SK-N-SH (cell line): ENCODE data around the gene ACOXL. TPM values are rescaled to one million over a fixed set of nuclear protein-coding genes. Genes with fewer than 3 reads are reported as not detected.

ENCODE experiments used
- CTCF ChIA-PET: fragments of 300-600, 350-600 bp; formaldehyde crosslinking; extraction: SDS; loops from one replicate; lab custom pipeline; 2021; lab: Yijun Ruan, JAX
- POLR2A ChIA-PET: fragments of 350-600 bp; sonication (Branson Sonifier 250); formaldehyde crosslinking; extraction: SDS; loops from one replicate; lab custom pipeline; 2020; ENCODE audit warnings: antibody characterized with exemption, inconsistent platforms; lab: Yijun Ruan, JAX
- DNase-seq: peaks from one replicate; pipeline ENCODE4 v3.0.0; 2012
- H2AFZ ChIP-seq: fragments of 200-600 bp; sonication (generic); 2 replicates; pipeline ENCODE4 v1.8.1; 2016; ENCODE audit warnings: antibody characterized with exemption, mild to moderate bottlenecking, low read depth
- H3F3A ChIP-seq: fragments of 200-600 bp; sonication (generic); replicated peaks from 2 replicates; pipeline ENCODE3; 2016; ENCODE audit warnings: antibody characterized with exemption, mild to moderate bottlenecking; ENCODE audit not compliant: insufficient read depth
- H3K27ac ChIP-seq, 2 experiments: fragments of 200-500 bp in 1 of 2; fragments of 200-600 bp in 1 of 2; sonication (Bioruptor generic) in 1 of 2; sonication (generic), shearing (Covaris generic) in 1 of 2; 2 replicates each; pipeline versions ENCODE4 v1.5.1 to v1.6.1; 2014 to 2016; ENCODE audit warnings: low read depth in 2 of 2, inconsistent platforms in 1 of 2, low read length in 1 of 2, mild to moderate bottlenecking in 1 of 2, mixed read lengths in 1 of 2
- H3K27me3 ChIP-seq: fragments of 200-600 bp; sonication (generic), shearing (Covaris generic); 2 replicates; pipeline ENCODE4 v1.6.1; 2016; ENCODE audit warnings: mixed run types; ENCODE audit not compliant: insufficient read depth
- H3K36me3 ChIP-seq, 2 experiments: fragments of 200-500 bp in 1 of 2; fragments of 200-600 bp in 1 of 2; sonication (Bioruptor generic) in 1 of 2; sonication (generic) in 1 of 2; replicated peaks in 1 of 2; 2 replicates each; pipeline versions ENCODE3 to v1.5.1; 2014 to 2016; ENCODE audit warnings: low read length in 1 of 2, mild to moderate bottlenecking in 1 of 2; ENCODE audit not compliant: insufficient read depth in 2 of 2, control insufficient read depth in 1 of 2
- H3K4me1 ChIP-seq, 2 experiments: fragments of 200-500 bp in 1 of 2; fragments of 200-600 bp in 1 of 2; sonication (Bioruptor generic) in 1 of 2; sonication (generic), shearing (Covaris generic) in 1 of 2; 2 replicates each; pipeline versions ENCODE4 v1.5.1 to v1.6.1; 2014 to 2016; ENCODE audit warnings: low read depth in 1 of 2, low read length in 1 of 2, mixed run types in 1 of 2; ENCODE audit not compliant: insufficient read depth in 2 of 2, control insufficient read depth in 1 of 2
- H3K4me2 ChIP-seq: fragments of 200-600 bp; sonication (generic), shearing (Covaris generic); 2 replicates; pipeline ENCODE4 v1.6.1; 2017; ENCODE audit warnings: mixed run types
- H3K4me3 ChIP-seq, 2 experiments: fragments of 200-500 bp in 1 of 2; fragments of 200-600 bp in 1 of 2; sonication (Bioruptor generic) in 1 of 2; sonication (generic), shearing (Covaris generic) in 1 of 2; 2 replicates each; pipeline versions ENCODE4 v1.5.1 to v1.8.1; 2014 to 2016; ENCODE audit warnings: low read depth in 2 of 2, inconsistent platforms in 1 of 2, low read length in 1 of 2, mild to moderate bottlenecking in 1 of 2, mixed read lengths in 1 of 2, moderate library complexity in 1 of 2
- H3K79me2 ChIP-seq: fragments of 200-600 bp; sonication (generic); 2 replicates; pipeline ENCODE4 v1.8.1; 2017; ENCODE audit warnings: mild to moderate bottlenecking; ENCODE audit not compliant: insufficient read depth
- H3K9ac ChIP-seq: fragments of 200-600 bp; sonication (generic); 2 replicates; pipeline ENCODE4 v1.6.1; 2017; ENCODE audit warnings: mixed run types
- H3K9me2 ChIP-seq: fragments of 200-600 bp; sonication (generic); 2 replicates; pipeline ENCODE4 v1.6.1; 2017; ENCODE audit warnings: mixed run types
- H3K9me3 ChIP-seq: fragments of 200-600 bp; sonication (generic); 2 replicates; pipeline ENCODE4 v1.6.1; 2017; ENCODE audit warnings: mixed run types, mild to moderate bottlenecking, moderate library complexity
- H4K20me1 ChIP-seq: fragments of 200-600 bp; sonication (generic); 2 replicates; pipeline ENCODE4 v1.6.1; 2017; ENCODE audit warnings: mild to moderate bottlenecking, mixed run types; ENCODE audit not compliant: insufficient read depth
- CHD2 ChIP-seq: fragments of 150-350 bp; IDR thresholded peaks from 2 replicates; pipeline ENCODE4 v1.6.1; 2018; ENCODE audit warnings: low read length; ENCODE audit not compliant: partially characterized antibody
- CTCF ChIP-seq: fragments of 200-600 bp; sonication (generic); IDR thresholded peaks from 2 replicates; pipeline ENCODE4 v1.6.1; 2017; ENCODE audit warnings: antibody characterized with exemption, mild to moderate bottlenecking, moderate library complexity
- ELF1 ChIP-seq: IDR thresholded peaks from 2 replicates; pipeline ENCODE4 v1.4.0; 2012
- EP300 ChIP-seq, 2 experiments: IDR thresholded peaks; 2 replicates each; pipeline versions ENCODE4 v1.4.0 to v1.6.1; 2012; ENCODE audit warnings: borderline replicate concordance in 1 of 2, low read depth in 1 of 2, low read length in 1 of 2
- EZH2phosphoT487 ChIP-seq: fragments of 200-600 bp; sonication (generic); IDR thresholded peaks from 2 replicates; pipeline ENCODE4 v1.6.1; 2017; ENCODE audit warnings: low read depth, mixed run types, mild to moderate bottlenecking, antibody characterized with exemption, moderate library complexity, borderline replicate concordance
- FOSL2 ChIP-seq: IDR thresholded peaks from 2 replicates; pipeline ENCODE4 v1.4.0; 2012; ENCODE audit warnings: low read depth, mild to moderate bottlenecking, moderate library complexity, borderline replicate concordance
- GABPA ChIP-seq: IDR thresholded peaks from 2 replicates; pipeline ENCODE4 v1.4.0; 2012; ENCODE audit warnings: low read depth, mild to moderate bottlenecking
- GATA2 ChIP-seq: sonication (generic); formaldehyde crosslinking; IDR thresholded peaks from 2 replicates; pipeline ENCODE4 v1.5.0; 2020; ENCODE audit warnings: mild to moderate bottlenecking, missing genetic modification reagents
- IRF3 ChIP-seq: fragments of 150-350 bp; IDR thresholded peaks from 2 replicates; pipeline ENCODE4 v1.6.1; 2016; ENCODE audit warnings: mild to moderate bottlenecking, low read depth, low read length
- JUND ChIP-seq: IDR thresholded peaks from 2 replicates; pipeline ENCODE4 v1.4.0; 2012
- MAX ChIP-seq: IDR thresholded peaks from 2 replicates; pipeline ENCODE4 v1.4.0; 2012; ENCODE audit warnings: low read depth
- MEF2A ChIP-seq: IDR thresholded peaks from 2 replicates; pipeline ENCODE4 v1.4.0; 2012; ENCODE audit warnings: low read depth, borderline replicate concordance
- MXI1 ChIP-seq: IDR thresholded peaks from 2 replicates; pipeline ENCODE4 v1.6.1; 2012; ENCODE audit warnings: mild to moderate bottlenecking, low read depth, low read length, improper control_type of control experiment
- NRF1 ChIP-seq: IDR thresholded peaks from 2 replicates; pipeline ENCODE4 v1.6.1; 2012; ENCODE audit warnings: low read depth, mild to moderate bottlenecking, low read length
- POLR2AphosphoS5 ChIP-seq: IDR thresholded peaks from 2 replicates; pipeline ENCODE4 v1.6.1; 2012; ENCODE audit warnings: low read depth, low read length
- RAD21 ChIP-seq: IDR thresholded peaks from 2 replicates; pipeline ENCODE4 v1.6.1; 2012; ENCODE audit warnings: mild to moderate bottlenecking, low read length
- RFX5 ChIP-seq: IDR thresholded peaks from 2 replicates; pipeline ENCODE4 v1.6.1; 2012; ENCODE audit warnings: mild to moderate bottlenecking, improper control_type of control experiment, low read length
- RXRA ChIP-seq: IDR thresholded peaks from 2 replicates; pipeline ENCODE4 v1.4.0; 2012; ENCODE audit warnings: low read depth, mild to moderate bottlenecking, borderline replicate concordance
- SIN3A ChIP-seq: IDR thresholded peaks from 2 replicates; pipeline ENCODE4 v1.6.1; 2012; ENCODE audit warnings: low read depth, mild to moderate bottlenecking, low read length, moderate library complexity, borderline replicate concordance
- TCF12 ChIP-seq: IDR thresholded peaks from 2 replicates; pipeline ENCODE4 v1.4.0; 2012
- TEAD4 ChIP-seq: IDR thresholded peaks from 2 replicates; pipeline ENCODE4 v1.4.0; 2012; ENCODE audit warnings: mild to moderate bottlenecking, borderline replicate concordance; ENCODE audit not compliant: insufficient read depth
- YY1 ChIP-seq: IDR thresholded peaks from 2 replicates; pipeline ENCODE4 v1.4.0; 2012; ENCODE audit warnings: low read depth, mild to moderate bottlenecking
- ZBTB33 ChIP-seq: IDR thresholded peaks from 2 replicates; pipeline ENCODE4 v1.4.0; 2012; ENCODE audit warnings: low read depth, borderline replicate concordance
- WGBS: methylation state at CpG from one replicate; pipeline ENCODE4 v1.1.6; 2017; ENCODE audit warnings: low lambda C conversion rate; 5-methylcytosine and 5-hydroxymethylcytosine counted together
- polyA plus RNA-seq, 3 experiments: library from polyadenylated mRNA; depleted of rRNA; stranded (reverse); fragments of >200 nt; gene quantifications; 2 replicates each; pipeline ENCODE4 v1.2.3, GENCODE V29; 2012

ACOXL gene
- polyA plus RNA-seq, 1 of the 3 experiments (the other 2 are of a cell fraction): not detected

- 17% methylated on average over 3 of the region's 3 CpGs for WGBS
- H3K9me3 ChIP-seq: no peaks in the 10 kb centered on the region
- no peak for TF ChIP-seq POLR2AphosphoS5
- TF ChIP-seq RAD21: no peak
- TF ChIP-seq MXI1: no peak
- TF ChIP-seq RFX5: no peak
- no peak for TF ChIP-seq MAX
- TF ChIP-seq ZBTB33: no peak
- no peak for TF ChIP-seq GABPA
- no peak for TF ChIP-seq ELF1
- TF ChIP-seq NRF1: no peak
- no peak for TF ChIP-seq EP300 (IDR thresholded peaks at IDR 0.05; ENCODE audit: borderline replicate concordance in 1 of 2, low read depth in 1 of 2, low read length in 1 of 2)
- no peak for TF ChIP-seq YY1
- no peak for TF ChIP-seq CHD2
- no peak for TF ChIP-seq TCF12
Measured at GRCh38 chr2:110904779-110905148, 172.4 kb downstream of the ACOXL start.

GRCh38 chr2:110905217-110905616 lies 172.8 kb downstream of the ACOXL start:
- POLR2A ChIA-PET: no interaction called here
- CTCF ChIA-PET: no interaction called here

More at GRCh38 chr2:110904779-110905148, 172.4 kb downstream of the ACOXL start:
- no peak overlapping the region for H3K9ac ChIP-seq
- no peak overlapping the region for H3K4me3 ChIP-seq
- H3K36me3 ChIP-seq: no peaks in the 10 kb centered on the region
- no peak overlapping the region for H3K4me2 ChIP-seq
- H3K4me1 ChIP-seq: peaks cover 0 to 35% of the 10 kb centered on the region in 2 experiments; a peak in 1 of 4 replicates
- no peaks in the 10 kb centered on the region for H3K79me2 ChIP-seq
- H4K20me1 ChIP-seq: no peaks in the 10 kb centered on the region
- H3K27me3 ChIP-seq: no peaks in the 10 kb centered on the region; the same call in 1 of the 2 replicates
- no peaks in the 10 kb centered on the region for H3F3A ChIP-seq
- DNase-seq: no peak
- no peak overlapping the region for H3K27ac ChIP-seq
- no peaks in the 10 kb centered on the region for H3K9me2 ChIP-seq
- POLR2A ChIA-PET: no interaction called here
- H2AFZ ChIP-seq: no peak overlapping the region
- CTCF ChIA-PET: no interaction called here

More at GRCh38 chr2:110905217-110905616, 172.8 kb downstream of the ACOXL start:
- no peaks in the 10 kb centered on the region; the same call in 1 of the 2 replicates for H3K27me3 ChIP-seq
- no peak for TF ChIP-seq ELF1
- no peak for TF ChIP-seq NRF1
- no peak for TF ChIP-seq FOSL2
- TF ChIP-seq CTCF: no peak
- no peak for TF ChIP-seq RXRA
- TF ChIP-seq SIN3A: no peak
- no peak for TF ChIP-seq GATA2 (CRISPR knock-in tag)
- no peak for TF ChIP-seq MEF2A
- no peak for TF ChIP-seq EZH2phosphoT487
- TF ChIP-seq JUND: no peak
- TF ChIP-seq TCF12: no peak
- TF ChIP-seq TEAD4: no peak
- TF ChIP-seq IRF3: no peak
- H3K9me3 ChIP-seq: no peaks in the 10 kb centered on the region
- H3K27ac ChIP-seq: no peak overlapping the region
- DNase-seq: no peak
- H4K20me1 ChIP-seq: no peaks in the 10 kb centered on the region
- H3K4me2 ChIP-seq: no peak overlapping the region
- no peaks in the 10 kb centered on the region for H3K9me2 ChIP-seq
- peaks cover 0 to 35% of the 10 kb centered on the region in 2 experiments; a peak in 1 of 4 replicates for H3K4me1 ChIP-seq
- H3F3A ChIP-seq: no peaks in the 10 kb centered on the region
- 48% methylated on average over 3 of the region's 3 CpGs for WGBS
- no peaks in the 10 kb centered on the region for H3K79me2 ChIP-seq
- no peaks in the 10 kb centered on the region for H3K36me3 ChIP-seq
- H2AFZ ChIP-seq: no peak overlapping the region
- H3K4me3 ChIP-seq: no peak overlapping the region
- no peak overlapping the region for H3K9ac ChIP-seq
